Fibroblast of villous mesenchyme (primary cell): ENCODE data around the gene ITGB7. TPM values are rescaled to one million over a fixed set of nuclear protein-coding genes. Genes with fewer than 3 reads are reported as not detected.

Source experiments
- DNase-seq: peaks from one replicate; pipeline ENCODE4 v3.0.0-alpha.2; 2010; ENCODE audit warnings: low read depth
- H3K4me3 ChIP-seq: 2 replicates; pipeline ENCODE4 v1.5.1; 2011; ENCODE audit warnings: low read depth, mild to moderate bottlenecking, low read length
- CTCF ChIP-seq: IDR thresholded peaks from 2 replicates; pipeline ENCODE4 v1.5.1; 2012; ENCODE audit warnings: low read depth, mild to moderate bottlenecking, low read length; ENCODE audit not compliant: insufficient read depth
- total RNA-seq: library from RNA; depleted of rRNA; stranded (reverse); fragments of >200 nt; gene quantifications from 2 replicates; pipeline ENCODE4 v1.2.3, GENCODE V29; 2012

Gene ITGB7
- total RNA-seq, 1 donor = not detected

GRCh38 chr12:53159195-53159839 is 47.7 kb downstream of the ITGB7 start:
- no peak overlapping the region for H3K4me3 ChIP-seq
- peak; percentile 99 for TF ChIP-seq CTCF
- DNase-seq = peak; percentile 75

DNA sequence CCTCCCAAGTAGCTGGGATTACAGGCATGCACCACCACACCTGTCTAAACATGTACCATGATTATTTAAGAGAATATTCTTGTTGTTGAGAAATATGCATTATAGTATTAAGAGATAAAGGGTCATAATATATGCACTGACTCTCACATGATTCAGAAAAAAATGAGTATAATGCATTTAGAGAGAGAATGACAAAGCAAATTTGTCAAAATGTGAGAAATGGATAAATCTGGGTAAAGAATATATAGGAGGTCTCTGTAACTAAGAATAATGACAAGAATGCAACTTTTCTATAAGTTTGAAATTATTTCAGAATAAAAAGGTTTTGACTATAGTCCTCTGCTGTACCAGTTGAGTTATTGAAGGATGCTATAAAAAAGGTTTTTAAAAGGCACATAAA is 54.7 kb downstream of the ITGB7 start:
- no peak overlapping the region for H3K4me3 ChIP-seq
- no peak for TF ChIP-seq CTCF
- no peak for DNase-seq

- TF ChIP-seq CTCF = no peak
- no peak overlapping the region for H3K4me3 ChIP-seq
- DNase-seq = no peak
Observed at GRCh38 chr12:53151039-53151438, 56.0 kb downstream of the ITGB7 start.

- TF ChIP-seq CTCF = no peak
- H3K4me3 ChIP-seq = no peak overlapping the region
- DNase-seq = no peak
Observed at GRCh38 chr12:53147653-53148052, 59.4 kb downstream of the ITGB7 start.

DNA sequence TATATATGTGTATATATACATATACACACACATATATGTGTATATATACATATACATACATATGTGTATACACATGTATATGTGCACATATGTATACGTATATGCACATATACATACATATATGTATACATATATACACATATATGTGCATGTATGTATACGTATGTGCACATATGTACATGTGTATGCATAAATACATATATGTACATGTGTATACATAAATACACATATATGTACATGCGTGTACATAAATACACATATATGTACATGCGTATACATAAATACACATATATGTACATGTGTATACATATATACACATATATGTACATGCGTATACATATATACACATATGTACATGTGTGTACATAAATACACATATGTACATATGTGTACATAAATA is 59.9 kb downstream of the ITGB7 start:
- H3K4me3 ChIP-seq = no peak overlapping the region
- TF ChIP-seq CTCF = no peak
- no peak for DNase-seq

DNA sequence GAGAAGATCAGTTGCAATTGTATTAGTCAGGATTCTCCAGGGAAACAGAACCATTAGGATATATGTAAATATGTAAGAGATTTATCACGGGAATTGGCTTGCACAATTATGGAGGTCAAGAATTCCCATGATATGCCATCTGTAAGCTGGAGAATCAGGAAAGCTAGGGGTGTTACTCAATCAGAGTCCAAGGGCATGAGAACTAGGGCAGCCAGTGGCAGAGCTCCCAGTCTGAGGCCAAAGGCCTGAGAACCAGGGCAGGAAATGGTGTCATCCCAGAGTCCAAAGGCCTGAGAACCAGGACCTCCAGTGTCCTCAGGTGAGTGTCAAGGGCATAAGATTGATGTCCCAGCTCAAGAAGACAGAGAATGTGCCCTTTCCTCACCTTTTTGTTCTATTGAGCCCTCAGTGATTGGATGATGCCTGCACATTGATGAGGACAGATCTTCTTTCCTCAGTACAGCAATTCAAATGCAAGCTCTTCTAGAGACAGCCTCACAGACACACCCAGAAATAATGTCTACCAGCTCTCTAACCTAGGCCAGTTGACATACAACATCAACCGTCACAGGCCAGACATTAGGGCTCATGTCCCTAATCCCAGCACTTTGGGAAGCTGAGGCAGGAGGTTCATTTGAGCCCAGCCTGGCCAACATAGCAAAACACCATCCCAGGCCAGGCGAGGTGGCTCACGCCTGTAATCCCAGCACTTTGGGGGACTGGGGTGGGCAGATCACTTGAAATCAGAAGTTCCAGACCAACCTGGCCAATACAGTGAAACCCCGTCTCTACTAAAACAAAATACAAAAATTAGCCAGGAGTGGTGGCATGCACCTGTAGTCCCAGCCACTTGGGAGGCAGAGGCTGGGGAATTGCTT is 61.4 kb downstream of the ITGB7 start:
- no peak overlapping the region for H3K4me3 ChIP-seq
- TF ChIP-seq CTCF = no peak
- DNase-seq = peak; percentile 89
